Measurements from ENCODE around the gene SH3GL3. TPM values are rescaled to one million over a fixed set of nuclear protein-coding genes. Genes with fewer than 3 reads are reported as not detected.

SH3GL3 gene
- total RNA-seq, 1 donor from 2014 or later: not detected

- intact Hi-C loops (cut with micrococcal nuclease): no loop called here
Measured at GRCh38 chr15:83503595-83504364, 56.6 kb downstream of the SH3GL3 start.

- intact Hi-C loops (cut with micrococcal nuclease): no loop called here
Measured at GRCh38 chr15:83504365-83504764, 57.2 kb downstream of the SH3GL3 start.

- intact Hi-C loops (cut with micrococcal nuclease): no loop called here
Measured at GRCh38 chr15:83510001-83510400, 62.9 kb downstream of the SH3GL3 start.

- intact Hi-C loops (cut with micrococcal nuclease): no loop called here
Measured at GRCh38 chr15:83512459-83512858, 65.3 kb downstream of the SH3GL3 start.

GRCh38 chr15:83514584-83514983 lies 67.4 kb downstream of the SH3GL3 start:
- intact Hi-C loops (cut with micrococcal nuclease): no loop called here

- intact Hi-C loops (cut with micrococcal nuclease): no loop called here
Measured at GRCh38 chr15:83515164-83515563, 68.0 kb downstream of the SH3GL3 start.

GRCh38 chr15:83516935-83517334 lies 69.8 kb downstream of the SH3GL3 start:
- intact Hi-C loops (cut with micrococcal nuclease): no loop called here

- intact Hi-C loops (cut with micrococcal nuclease): no loop called here
Measured at GRCh38 chr15:83526319-83526718, 79.2 kb downstream of the SH3GL3 start.

- intact Hi-C loops (cut with micrococcal nuclease): no loop called here
Measured at GRCh38 chr15:83533410-83533962, 86.3 kb downstream of the SH3GL3 start.

GRCh38 chr15:83537606-83538005 lies 90.5 kb downstream of the SH3GL3 start:
- intact Hi-C loops (cut with micrococcal nuclease): no loop called here

GRCh38 chr15:83538682-83539081 lies 91.5 kb downstream of the SH3GL3 start:
- intact Hi-C loops (cut with micrococcal nuclease): no loop called here

- intact Hi-C loops (cut with micrococcal nuclease): no loop called here
Measured at GRCh38 chr15:83545804-83546511, 98.8 kb downstream of the SH3GL3 start.

- intact Hi-C loops (cut with micrococcal nuclease): no loop called here
Measured at GRCh38 chr15:83546512-83546888, 99.4 kb downstream of the SH3GL3 start.

GRCh38 chr15:83547168-83547567 lies 100.0 kb downstream of the SH3GL3 start:
- intact Hi-C loops (cut with micrococcal nuclease): no loop called here

GRCh38 chr15:83549623-83550022 lies 102.5 kb downstream of the SH3GL3 start:
- intact Hi-C loops (cut with micrococcal nuclease): no loop called here

- intact Hi-C loops (cut with micrococcal nuclease): no loop called here
Measured at GRCh38 chr15:83554558-83554957, 107.4 kb downstream of the SH3GL3 start.

- intact Hi-C loops (cut with micrococcal nuclease): no loop called here
Measured at GRCh38 chr15:83555383-83555782, 108.2 kb downstream of the SH3GL3 start.

- intact Hi-C loops (cut with micrococcal nuclease): no loop called here
Measured at GRCh38 chr15:83556068-83556467, 108.9 kb downstream of the SH3GL3 start.

- intact Hi-C loops (cut with micrococcal nuclease): no loop called here
Measured at GRCh38 chr15:83556754-83557153, 109.6 kb downstream of the SH3GL3 start.

GRCh38 chr15:83558146-83558545 lies 111.0 kb downstream of the SH3GL3 start:
- intact Hi-C loops (cut with micrococcal nuclease): no loop called here

- intact Hi-C loops (cut with micrococcal nuclease): loop anchor here (1.0 kb wide), 2 partner anchors 121 to 311 kb away; no protein-coding TSS in a partner anchor
Measured at GRCh38 chr15:83559310-83559966, 112.3 kb downstream of the SH3GL3 start.

- intact Hi-C loops (cut with micrococcal nuclease): no loop called here
Measured at GRCh38 chr15:83561661-83562060, 114.5 kb downstream of the SH3GL3 start.

Data from T-helper 2 cell treated with Interferon-gamma antibody and Interleukin-4, amounts not matched to agents 100 ng/mL and 5 ng/mL, for 36 hours (primary cell).